ENCODE measurements around the gene GHR. TPM values are rescaled to one million over a fixed set of nuclear protein-coding genes. Genes with fewer than 3 reads are reported as not detected.
A peak's percentile ranks its signal among the peaks of the same experiment; 100 is the strongest.

Gene GHR
- total and polyA plus RNA-seq, 12 donors, result 4.1 to 15.1 (median 11.5) TPM

DNA sequence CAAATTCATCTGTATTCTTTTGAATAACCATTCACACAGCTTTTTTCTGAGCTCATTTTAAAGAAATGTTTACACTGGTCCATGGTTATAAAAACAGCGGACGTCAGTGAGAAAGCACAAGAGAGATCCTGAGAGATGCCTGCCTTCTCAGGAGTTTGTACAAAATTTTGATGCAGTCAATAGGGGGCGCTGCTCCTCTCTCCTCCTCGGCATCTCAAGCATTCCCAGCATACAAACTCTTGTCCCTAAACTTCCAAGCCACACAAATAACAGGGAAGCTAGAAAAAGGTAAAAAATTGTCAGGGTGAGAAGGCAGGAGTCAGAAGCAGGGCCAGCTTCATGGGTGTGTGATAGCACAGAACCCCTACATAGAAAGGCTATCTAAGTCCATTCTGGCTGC, 322.2 kb downstream of the GHR start:
- Histone ChIP-seq H3K9me3 (peaks cover 0 to 6% (median 0%) of the 10 kb centered on the region in 11 donors), H3K27ac (no peak overlapping the region), H3K27me3 (no peaks in the 10 kb centered on the region), H3K4me1 (no peaks in the 10 kb centered on the region), H3K36me3 (no peaks in the 10 kb centered on the region), H3K4me3 (no peak overlapping the region)
- WGBS, 2 donors, result 21 to 22% methylated on average over 4 of the region's 4 CpGs
- TF ChIP-seq, protein P1, sequence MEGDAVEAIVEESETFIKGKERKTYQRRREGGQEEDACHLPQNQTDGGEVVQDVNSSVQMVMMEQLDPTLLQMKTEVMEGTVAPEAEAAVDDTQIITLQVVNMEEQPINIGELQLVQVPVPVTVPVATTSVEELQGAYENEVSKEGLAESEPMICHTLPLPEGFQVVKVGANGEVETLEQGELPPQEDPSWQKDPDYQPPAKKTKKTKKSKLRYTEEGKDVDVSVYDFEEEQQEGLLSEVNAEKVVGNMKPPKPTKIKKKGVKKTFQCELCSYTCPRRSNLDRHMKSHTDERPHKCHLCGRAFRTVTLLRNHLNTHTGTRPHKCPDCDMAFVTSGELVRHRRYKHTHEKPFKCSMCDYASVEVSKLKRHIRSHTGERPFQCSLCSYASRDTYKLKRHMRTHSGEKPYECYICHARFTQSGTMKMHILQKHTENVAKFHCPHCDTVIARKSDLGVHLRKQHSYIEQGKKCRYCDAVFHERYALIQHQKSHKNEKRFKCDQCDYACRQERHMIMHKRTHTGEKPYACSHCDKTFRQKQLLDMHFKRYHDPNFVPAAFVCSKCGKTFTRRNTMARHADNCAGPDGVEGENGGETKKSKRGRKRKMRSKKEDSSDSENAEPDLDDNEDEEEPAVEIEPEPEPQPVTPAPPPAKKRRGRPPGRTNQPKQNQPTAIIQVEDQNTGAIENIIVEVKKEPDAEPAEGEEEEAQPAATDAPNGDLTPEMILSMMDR (IDR thresholded peaks at IDR 0.05), result peak in 4 of 9 donors; percentile 5 to 33 (median 18)
- ATAC-seq, result no peak
- intact Hi-C loops (cut with DNase I), result no loop called here
- DNase-seq, result no peak

DNA sequence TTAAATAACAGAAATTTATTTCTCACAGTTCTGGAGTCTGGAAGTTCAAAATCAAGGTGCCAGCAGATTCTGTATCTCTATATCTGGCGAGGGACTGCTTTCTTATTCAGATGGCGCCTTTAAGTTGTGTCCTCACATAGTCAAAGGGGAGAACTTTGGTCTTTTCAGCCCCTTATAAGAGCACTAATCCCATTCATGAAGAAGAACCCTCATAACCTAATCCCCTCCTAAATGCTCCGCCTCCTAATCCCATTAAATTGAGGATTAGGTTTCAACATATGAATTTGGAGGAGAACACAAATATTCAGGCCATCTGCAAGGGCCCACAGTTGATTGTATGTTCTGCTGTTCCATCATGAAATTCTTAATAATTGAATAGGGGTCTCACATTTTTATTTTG, 322.6 kb downstream of the GHR start:
- no peaks in the 10 kb centered on the region for H3K4me1 ChIP-seq
- H3K4me3 ChIP-seq, result no peak overlapping the region
- peaks cover 0 to 6% (median 0%) of the 10 kb centered on the region in 11 donors for H3K9me3 ChIP-seq
- H3K36me3 ChIP-seq, result no peaks in the 10 kb centered on the region
- DNase-seq, result no peak
- H3K27ac ChIP-seq, result no peak overlapping the region
- no peak for ATAC-seq
- 96 to 98% methylated on average over 3 of the region's 3 CpGs for WGBS, 2 donors
- intact Hi-C loops (cut with DNase I), result no loop called here
- no peaks in the 10 kb centered on the region for H3K27me3 ChIP-seq
- TF ChIP-seq, protein P1 (IDR thresholded peaks at IDR 0.05), result no peak

DNA sequence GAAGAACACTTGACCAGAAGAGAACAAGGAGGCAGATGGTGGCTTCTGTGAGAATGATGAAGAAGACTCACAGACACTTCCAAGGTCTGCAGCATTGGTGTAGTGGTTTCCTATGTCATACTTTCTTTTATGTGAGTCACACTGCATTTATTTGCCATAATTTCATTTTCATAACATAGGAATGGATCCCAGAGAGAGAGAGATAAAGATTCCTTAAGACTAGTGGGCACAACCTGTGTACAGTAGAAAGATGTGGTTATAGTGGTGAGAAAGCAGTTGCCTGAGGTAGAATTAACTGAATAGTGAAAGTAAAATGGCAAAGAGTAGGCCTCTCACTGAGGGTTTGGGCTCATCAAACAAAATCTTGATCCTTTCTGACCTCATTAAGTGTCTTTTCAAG, 325.8 kb downstream of the GHR start:
- Histone ChIP-seq H3K4me3 (no peak overlapping the region), H3K27ac (no peak overlapping the region), H3K27me3 (no peaks in the 10 kb centered on the region), H3K36me3 (no peaks in the 10 kb centered on the region), H3K4me1 (no peaks in the 10 kb centered on the region), H3K9me3 (no peaks in the 10 kb centered on the region)
- ATAC-seq, result no peak
- TF ChIP-seq, protein P1 (IDR thresholded peaks at IDR 0.05), result no peak
- intact Hi-C loops (cut with DNase I), result no loop called here
- DNase-seq, result no peak

DNA sequence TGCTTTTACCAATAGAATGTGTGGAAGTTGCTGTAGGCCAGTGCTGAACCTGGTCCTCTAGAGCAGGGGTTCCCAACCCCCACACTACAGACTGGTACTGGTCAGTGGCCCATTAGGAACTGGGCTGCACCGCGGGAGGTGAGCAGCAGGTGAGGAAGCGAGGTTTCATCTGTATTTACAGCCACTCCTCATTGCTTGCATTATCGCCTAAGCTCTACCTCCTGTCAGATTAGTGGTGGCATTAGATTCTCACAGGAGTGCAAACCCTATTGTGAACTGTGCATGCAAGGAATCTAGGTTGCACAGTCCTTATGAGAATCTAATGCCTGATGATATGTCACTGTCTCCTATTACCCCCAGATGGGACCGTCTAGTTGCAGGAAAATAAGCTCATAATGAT, 327.3 kb downstream of the GHR start:
- H3K9me3 ChIP-seq, result no peaks in the 10 kb centered on the region
- 91 to 98% methylated on average over 5 of the region's 5 CpGs for WGBS, 2 donors
- intact Hi-C loops (cut with DNase I), result no loop called here
- H3K36me3 ChIP-seq, result no peaks in the 10 kb centered on the region
- TF ChIP-seq, protein P1 (IDR thresholded peaks at IDR 0.05), result no peak
- ATAC-seq, result no peak
- no peak overlapping the region for H3K4me3 ChIP-seq
- no peak for DNase-seq
- no peaks in the 10 kb centered on the region for H3K4me1 ChIP-seq
- H3K27me3 ChIP-seq, result no peaks in the 10 kb centered on the region
- no peak overlapping the region for H3K27ac ChIP-seq

DNA sequence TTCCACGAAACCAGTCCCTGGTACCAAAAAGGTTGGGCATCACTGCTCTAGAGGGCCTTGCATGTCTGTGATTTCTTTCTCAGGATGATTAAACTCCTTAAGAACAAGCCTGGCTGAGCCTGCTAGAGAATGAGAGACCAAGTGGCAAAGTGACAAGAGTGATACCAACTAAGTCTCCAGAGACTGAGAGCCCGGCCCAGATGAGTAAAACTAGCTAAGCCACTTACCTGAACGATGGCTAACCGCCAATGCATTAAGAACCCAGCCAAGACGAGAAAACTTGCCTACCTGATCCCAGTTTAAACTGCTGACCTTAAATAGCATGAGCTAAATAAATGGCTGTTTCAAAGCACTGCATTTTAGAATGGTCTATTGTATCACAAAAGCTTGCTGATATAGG, 327.8 kb downstream of the GHR start:
- intact Hi-C loops (cut with DNase I), result no loop called here
- Histone ChIP-seq H3K4me3 (no peak overlapping the region), H3K9me3 (no peaks in the 10 kb centered on the region), H3K4me1 (no peaks in the 10 kb centered on the region), H3K27ac (no peak overlapping the region), H3K36me3 (no peaks in the 10 kb centered on the region), H3K27me3 (no peaks in the 10 kb centered on the region)
- no peak for ATAC-seq
- DNase-seq, result no peak
- WGBS, 2 donors, result 74 to 91% methylated on average over 5 of the region's 5 CpGs
- TF ChIP-seq, protein P1 (IDR thresholded peaks at IDR 0.05), result no peak

Data from heart right ventricle (tissue), 16 donors.